HG03135 (cell line): Measurements from ENCODE around the gene PPDPF.

Experiments
- ATAC-seq: cut with Tn5 transposase; IDR thresholded peaks from one replicate; pipeline ENCODE4 v1.9.1; 2021; ENCODE audit warnings: mild to moderate bottlenecking, moderate library complexity; ENCODE audit not compliant: unreplicated experiment

The PPDPF gene

DNA sequence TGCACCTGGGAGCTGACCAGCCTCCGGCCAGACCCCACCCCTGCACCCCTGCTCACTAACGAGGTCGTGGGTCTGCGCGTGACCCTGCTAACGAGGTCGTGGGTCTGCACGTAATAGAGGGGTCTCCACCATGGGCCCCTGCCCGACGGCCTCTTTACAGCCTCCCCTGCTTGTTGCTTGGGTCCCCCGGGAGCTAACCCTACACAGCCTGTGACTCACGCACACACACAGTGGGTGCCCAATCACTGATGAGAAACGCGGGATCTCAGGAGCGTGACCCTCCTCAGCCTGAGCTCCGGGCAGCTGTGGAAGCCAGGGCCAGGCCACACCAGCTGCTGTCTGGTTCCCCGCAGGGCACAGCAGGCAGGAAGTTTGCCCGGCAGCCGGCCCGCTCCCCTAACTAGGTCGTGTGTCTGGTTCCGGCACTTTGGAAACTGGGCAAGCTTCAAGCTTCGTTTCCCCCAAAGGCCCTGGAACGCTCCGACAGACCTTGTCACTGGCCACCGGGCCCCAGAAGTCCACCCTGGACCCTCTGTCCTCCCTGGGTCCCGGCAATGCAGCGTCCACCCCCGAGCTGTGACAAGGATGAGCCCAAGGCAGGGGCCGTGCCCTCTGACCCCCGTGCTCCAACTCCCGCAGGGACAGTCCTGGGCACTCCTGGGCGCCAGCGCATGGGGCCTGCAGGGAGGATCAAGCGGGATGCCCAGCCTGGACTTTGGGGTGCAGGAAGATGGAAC lies 15.8 kb downstream of the PPDPF start:
- ATAC-seq = no peak

DNA sequence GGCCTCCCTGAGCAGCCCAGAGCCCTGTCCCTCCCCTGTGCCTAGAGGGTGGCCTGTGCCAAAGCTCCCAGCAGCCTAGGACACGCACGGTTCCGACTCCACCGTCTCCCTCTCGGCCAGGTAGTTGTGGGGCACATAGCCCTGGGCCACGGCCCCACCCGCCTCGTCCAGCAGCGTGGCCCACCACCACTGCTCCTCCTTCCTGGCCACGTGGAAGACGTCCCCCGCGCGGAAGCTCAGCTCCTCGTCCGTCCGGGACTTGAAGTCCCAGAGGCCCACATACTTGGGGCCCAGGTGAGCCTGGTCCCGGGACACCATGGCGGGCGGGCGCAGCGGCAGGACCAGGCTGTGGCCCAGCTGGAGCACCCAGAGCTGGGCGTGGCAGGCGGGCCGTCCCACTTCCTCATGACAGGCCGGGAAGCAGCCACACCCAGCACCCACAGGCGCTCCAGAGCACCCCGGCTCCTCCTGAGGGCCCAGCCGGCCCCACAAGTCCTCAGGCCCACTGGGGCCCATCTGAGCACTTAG lies 16.5 kb downstream of the PPDPF start, which contains the start of gene PTK6:
PTK6 (minus strand) TSS at position 380 of the 528 bp plus-strand sequence; CDS start at position 318, 62 bp downstream.
- no peak for ATAC-seq

DNA sequence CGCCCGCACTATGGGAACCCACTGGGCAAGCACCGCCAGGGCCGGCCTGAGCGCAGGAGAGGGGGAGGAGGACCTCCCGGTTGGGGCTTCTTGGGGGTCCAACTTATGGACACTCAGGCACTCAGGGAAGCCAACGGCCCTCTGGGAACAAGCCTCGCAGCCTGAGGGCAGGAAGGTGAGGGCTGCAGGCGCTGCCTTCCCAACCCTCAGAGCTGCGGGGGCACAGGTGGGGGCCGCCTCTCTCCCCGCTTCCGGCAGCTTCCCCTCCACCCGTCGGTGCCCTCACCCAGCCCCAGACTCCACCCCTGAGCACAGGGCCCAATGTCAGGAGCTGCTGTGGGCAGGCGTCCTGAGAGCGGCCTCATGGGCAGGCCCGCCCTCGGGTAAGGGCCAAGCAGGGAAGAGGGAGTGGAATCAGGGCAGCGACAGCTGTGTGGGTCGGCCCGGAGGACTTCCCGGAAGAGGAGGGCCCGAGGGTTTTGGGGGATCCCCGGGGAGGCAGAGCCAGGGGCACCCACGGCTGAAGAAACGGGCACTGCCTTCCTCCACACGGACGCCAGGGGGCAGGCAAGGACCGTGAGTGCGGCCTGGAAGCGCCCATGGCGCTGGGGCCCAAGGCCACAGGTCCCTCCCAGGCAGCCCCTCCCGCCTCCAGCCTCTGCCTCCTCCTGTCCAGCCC lies 17.1 kb downstream of the PPDPF start:
- peak; percentile 79 for ATAC-seq

DNA sequence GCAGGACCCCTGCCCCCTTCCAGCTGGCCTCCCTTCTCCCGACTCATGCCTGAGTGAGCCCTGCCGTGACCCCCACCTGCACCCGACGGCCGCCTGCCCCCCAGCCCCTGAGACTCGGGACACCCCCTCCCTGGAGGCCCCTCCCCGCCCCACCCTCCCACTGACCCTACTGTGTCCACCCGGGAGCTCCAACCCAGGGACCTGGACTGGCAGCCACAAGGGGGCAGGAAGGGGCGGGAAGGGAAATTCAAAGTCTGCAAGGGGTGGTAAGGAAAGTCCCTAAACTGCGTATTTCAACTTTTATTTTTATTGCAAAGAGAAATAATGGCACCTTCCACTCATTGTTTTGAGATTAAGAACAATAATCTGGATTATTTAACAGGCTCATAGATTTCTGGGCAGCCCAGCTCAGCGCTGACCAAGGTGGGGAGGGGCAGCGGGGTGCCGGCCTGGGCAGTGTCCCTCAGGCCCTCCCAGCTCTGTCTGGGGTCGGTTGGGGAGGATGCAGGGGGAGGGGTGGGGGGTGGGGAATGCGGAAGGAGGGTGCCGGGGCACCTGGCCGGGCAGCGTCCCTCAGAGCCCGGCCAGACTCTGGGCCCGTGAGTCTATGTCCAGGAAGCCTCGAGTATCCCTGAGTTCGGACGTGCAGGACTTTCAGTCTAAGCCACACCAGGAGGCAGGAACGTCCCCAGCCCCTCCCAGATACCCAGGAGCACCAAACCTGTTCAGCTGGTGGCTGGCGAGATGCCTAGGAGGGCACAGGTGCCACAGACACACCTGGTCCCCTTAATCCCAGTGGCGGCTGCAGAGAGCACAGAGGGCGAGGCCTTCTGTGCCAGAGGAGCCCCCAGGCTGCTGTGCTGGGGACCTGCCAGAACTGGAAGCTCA lies 17.9 kb downstream of the PPDPF start:
- peak; percentile 1 for ATAC-seq

DNA sequence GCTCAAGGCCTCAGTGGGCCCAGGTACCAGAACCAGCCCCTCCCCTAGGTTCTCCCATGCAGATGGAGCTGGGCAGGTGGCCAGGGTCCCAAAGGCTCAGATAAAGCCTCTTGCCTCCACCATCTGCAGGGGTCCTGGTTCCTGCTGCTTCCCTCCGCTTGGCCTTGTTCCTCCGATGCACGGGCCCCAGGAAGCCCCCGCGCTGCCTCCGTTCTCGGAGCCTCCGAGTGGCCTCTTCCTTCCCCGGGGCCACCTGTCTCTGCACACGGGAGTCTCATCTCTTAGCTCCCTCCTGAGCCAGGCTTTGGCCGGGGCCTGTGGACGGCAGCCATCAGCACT lies 18.5 kb downstream of the PPDPF start:
- no peak for ATAC-seq

DNA sequence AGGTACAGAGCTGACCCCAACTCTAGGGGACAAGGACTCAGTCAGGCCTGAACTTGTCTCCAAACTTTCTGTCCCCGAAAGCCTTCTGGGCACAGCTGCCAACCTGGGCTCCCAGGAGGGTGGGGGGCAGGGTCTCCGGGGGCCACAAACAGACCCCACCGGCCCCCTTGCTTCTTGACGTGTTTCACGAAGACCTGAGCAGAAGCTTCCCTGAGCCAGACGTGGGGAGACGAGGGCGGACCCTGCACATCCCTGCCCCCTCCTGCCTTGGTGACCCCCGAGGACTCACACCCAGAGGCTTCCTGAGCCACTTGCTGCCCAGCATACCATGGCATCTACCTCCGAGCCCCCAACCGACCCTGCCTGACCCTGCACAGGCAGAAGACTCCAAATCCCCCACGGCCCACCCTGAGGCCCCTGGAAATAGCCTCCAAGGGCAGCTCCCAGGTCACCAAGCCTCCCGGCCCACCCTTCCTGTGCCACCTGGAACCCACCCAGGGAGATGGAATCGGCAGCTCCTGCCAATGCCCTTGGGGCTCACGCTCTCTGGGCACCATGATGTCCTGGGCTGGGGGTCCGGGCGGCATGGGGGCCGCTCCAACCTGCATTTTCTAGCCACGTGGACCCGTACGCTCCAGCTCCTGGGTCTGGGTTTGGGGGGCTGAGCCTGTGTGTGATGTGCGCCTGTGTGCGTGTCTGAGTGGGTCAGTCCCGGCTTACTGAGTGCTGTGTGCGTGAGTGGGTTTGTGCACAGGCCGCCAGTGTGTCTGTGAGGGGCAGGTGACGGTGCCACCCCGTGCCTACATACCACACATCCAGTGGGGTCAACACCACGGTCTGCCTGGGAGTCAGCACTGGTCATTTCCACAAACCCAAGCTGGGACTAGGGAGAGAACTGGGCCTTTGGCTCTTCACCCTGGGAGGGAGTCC lies 19.1 kb downstream of the PPDPF start:
- no peak for ATAC-seq

DNA sequence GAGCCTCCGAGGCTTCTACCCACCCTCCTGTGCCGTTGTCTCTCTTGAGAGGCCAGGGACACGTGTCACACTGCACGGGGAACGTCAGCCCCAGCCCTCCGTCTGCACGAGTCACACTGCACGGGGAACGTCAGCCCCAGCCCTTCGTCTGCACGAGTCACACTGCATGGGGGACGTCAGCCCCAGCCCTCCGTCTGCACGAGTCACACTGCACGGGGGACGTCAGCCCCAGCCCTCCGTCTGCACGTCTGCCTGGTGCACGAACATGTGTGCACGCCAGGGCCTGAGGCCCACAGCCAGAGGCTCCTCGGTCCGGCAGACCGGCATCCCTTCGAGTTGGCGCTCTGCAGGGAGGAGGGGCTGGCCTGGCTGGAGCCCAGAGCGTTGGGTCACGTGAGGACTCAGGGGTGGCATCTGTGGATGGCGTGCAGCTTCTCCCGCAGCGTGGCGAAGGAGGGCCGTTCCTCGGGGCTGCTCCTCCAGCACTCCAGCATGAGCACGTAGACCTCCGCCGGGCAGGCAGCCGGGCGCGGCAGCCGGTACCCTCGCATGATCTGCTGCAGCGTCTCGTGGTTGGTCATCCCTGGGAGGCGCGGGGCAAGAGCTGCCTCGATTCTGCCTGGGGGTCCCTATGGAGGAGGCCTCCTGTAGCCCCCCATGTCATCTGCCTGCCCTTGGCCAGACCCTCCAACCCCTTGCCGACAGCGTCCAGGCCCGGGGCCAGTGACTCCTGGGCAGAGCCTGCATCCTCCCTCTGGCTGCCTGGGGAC lies 20.0 kb downstream of the PPDPF start:
- ATAC-seq = no peak

DNA sequence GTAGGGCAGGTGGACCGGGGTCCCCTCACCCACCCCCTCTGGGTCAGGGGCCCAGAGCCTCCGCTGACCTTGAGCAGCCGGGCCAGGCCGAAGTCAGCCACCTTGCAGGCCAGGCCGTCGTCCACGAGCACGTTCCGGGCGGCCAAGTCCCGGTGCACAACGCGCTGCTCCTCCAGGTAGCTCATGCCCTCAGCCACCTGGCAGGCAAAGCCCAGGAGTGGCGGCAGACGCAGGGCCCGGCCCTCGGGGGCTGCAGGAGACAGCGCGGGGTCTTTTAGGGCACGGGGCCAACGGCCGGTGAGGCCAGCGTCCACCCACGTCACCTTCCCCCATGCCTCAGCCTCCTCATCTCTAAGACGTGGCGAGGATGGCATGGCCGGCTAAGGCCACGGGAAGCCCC lies 20.8 kb downstream of the PPDPF start:
- ATAC-seq = no peak

DNA sequence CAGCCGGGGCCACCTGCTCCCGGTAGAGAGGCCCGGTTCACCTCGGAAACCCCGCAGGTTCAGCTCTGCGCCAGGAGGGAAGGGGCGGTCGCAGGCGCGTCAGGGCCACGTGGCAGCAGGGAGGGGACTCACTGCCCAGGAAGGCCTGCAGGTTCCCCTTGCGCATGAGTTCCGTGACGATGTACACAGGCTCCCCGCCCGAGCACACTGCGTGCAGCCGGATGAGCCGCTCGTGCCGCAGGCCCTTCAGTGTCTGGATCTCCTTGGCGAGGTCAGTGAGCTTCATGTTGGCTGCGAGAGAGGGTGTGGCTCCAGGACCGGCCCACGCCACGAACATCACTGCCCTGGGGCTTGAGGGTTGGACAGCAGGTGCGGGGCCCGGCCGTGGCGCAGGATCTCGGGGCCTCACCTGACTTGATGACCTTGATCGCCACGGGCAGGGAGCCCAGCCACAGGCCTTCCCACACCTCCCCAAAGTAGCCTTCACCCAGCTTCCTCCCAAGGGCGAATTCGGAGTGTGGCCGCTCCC lies 21.5 kb downstream of the PPDPF start:
- ATAC-seq = no peak

DNA sequence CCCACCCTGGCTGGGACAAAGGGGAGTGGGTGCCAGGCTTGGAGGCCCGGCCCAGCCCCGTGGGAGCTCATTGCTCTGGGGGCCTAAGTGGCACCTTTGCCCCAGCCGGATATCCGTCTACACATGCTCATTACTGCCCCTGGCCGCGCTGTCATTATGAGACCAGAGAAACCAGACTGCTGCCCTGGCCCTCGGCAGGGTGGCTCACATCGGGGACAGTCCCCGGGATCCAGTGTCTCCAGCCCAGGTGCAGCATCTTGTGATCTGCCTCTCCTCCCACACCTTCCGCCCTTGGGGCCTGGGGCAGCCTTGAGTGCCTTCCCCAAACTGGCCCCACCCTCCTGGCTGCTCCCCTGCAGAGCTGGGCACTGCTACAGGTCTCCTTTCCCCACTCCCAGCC lies 22.1 kb downstream of the PPDPF start:
- no peak for ATAC-seq

DNA sequence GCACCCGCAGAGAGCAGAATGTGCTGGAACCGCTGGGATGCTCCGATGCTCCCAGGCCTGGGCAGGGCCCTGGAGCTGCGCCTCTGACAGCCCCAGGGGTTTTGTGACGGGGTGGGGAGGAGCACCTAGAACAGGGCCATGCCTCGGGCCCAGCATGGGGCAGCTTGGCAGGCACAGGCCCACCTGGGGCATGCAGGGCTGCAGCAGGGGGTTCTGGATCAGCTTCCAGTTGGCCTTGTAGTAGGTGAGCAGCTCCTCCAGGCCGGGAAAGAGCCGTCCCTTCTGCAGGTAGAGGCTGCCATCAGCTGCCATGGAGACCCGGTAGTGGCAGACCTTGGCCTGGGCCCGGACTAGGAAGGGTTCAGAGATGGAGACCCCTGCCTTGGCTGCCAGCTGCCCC lies 22.6 kb downstream of the PPDPF start:
- no peak for ATAC-seq

DNA sequence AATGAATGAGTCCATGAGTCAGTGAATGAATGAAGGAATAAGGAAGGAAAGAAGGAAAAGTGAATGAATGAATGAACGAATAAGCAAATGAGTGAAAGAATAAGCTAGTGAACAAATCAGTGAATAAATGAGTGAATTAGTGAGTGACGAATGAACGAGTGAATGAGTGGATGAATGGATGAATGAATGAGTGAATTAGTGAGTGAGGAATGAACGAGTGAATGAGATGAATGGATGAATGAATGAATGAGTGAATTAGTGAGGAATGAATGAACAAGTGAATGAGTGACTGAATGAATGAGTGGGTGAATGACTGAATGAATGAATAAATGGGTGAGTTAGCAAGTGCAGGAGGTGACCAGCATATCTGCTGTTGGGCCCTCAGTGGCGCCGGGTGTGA lies 23.2 kb downstream of the PPDPF start:
- no peak for ATAC-seq

DNA sequence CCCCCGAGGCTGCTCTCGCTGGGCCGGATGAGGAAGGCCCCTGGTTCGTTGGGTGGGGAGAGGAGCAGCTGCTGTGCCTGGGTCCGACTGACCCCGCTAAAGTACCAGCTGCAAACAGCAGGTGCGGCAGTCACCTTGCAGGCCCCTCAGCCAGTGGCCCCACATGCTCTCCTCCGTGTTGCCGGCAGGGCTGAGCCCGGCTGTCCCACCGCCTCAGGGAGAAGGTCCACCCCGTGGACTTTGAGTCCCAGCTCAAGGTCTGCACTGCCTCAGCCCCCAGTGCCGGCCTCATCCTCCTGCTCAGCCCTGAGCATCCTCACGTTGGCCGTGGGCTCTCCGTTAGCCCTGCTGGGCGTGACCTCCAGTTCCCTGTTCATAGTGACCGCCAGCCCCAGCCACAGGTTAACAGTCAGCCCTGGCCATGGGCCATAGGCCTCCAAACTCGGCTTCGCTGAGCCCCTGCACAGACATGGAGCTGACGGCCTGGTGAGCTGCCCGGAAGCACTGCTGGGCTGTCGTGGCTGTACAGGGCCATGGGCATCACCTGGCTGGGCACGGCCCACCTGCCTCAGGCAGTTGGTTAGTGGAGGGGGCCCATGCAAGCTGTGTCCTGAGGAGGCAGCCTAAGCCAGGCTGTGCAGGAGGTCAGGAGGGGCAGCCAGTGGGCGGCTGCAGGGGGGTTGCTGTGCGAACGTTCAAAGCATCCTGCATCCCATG lies 23.8 kb downstream of the PPDPF start:
- ATAC-seq = no peak

DNA sequence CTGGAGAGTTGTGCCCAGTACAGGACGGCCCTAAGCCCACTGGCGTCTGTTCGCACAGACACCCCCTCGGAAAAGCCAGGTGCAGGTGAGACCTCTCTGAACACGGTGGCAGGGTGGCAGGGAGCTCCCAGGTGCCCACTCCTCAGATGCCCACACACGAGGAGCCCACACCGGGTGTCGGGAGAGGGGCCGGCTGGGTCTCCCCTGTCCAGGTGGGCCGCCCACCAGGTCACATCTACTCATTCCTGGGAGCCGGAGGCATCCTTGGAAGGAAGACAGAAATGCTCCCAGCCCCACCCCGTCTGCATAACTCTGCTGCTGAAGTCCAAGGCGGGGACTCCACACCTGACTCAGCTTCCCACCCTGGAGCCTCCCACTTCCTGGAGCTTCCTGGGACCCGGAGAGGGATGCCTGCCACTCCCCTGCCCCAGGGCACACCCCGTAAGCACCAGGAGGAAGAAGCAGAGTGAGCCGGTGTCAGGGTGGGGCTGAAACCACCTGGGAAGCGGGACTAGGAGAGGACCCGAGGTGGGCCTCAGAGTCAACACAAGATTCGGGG lies 24.5 kb downstream of the PPDPF start:
- ATAC-seq = no peak

DNA sequence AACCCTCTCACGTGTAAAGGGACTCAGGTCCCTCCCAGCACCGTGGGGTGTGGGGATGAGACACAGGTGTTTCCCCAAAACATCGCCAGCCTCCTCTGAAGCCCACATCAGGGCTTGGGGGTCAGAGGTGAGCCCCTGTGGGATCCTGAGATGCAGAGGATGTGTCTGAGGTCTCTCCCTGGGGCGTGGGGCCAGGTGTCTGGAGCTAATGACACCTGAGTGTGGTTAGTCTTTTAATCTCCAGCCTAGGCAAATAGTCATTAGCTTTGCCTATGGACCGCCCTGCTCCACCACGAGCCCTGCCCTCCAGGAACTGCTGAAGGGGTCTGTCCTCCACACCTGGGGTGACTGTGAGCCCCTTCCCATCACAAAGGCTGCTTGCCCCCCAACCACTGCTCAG lies 25.2 kb downstream of the PPDPF start:
- ATAC-seq = no peak

DNA sequence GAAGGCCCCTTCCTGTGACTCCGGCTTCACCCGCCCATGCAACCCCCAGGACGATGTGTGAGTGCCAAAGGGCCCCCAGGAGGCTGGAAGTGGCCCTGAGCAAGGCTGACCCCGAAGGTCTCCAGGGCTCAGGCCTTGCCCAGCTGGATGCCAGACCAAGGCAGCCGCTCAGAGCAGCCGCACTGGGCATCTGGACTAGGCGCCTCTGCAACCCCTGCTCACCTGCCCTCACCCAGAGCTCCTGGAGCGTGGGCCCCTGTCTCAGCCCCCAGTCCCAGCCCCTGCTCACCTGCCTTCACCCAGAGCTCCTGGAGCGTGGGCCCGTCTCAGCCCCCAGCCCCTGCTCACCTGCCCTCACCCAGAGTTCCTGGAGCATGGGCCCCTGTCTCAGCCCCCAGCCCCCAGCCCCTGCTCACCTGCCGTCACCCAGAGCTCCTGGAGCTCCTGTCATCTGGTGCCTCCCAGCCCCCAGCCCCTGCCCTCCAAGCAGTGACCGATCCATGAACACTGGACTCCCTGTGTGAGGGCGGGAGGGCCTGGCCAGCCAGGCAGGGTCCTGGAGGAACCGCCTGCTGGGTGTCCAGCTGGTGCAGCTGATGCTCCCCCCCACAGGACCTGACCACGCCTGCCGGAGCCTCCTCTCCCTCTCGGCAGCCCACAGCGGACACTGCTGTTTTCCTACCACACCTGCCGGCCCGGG lies 25.8 kb downstream of the PPDPF start:
- no peak for ATAC-seq

DNA sequence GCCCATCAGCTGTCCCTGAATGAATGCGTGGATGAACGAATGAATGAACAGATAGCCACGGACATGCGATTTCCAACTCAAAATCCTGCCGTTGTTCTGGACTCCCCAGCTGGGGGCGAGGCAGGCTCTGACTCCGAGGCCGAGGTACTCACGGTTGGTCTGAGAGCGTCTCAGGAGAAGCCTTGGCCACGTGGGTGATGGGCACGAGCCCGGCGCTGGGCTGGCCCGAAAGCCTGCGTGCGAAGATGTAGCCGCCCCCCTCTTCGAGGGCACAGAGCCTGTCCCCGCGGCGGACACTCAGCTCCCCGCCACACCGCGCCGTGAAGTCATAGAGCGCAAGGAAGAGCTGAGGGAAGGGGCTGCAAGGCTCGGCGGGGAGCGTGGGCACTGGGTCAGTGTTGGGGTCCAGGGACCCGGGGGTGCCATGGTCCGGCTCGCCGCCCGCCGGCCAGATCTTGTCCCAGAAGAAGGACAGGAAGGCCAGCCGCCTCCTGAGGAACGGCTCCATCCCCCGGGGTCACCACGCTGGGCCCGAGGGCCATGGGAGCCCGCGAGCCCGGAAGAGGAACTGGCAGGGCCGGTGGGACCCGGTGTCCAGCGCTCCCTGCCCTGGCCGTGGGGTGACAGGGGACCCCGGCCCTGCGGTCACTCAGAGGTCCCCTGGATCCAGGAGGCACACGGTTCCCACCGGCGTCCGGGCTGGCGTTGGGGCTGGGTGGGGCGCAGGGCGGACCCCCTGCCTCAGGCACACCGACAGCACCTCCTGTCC lies 26.6 kb downstream of the PPDPF start:
- no peak for ATAC-seq
